ENCODE data around the gene WDR86.

DNA sequence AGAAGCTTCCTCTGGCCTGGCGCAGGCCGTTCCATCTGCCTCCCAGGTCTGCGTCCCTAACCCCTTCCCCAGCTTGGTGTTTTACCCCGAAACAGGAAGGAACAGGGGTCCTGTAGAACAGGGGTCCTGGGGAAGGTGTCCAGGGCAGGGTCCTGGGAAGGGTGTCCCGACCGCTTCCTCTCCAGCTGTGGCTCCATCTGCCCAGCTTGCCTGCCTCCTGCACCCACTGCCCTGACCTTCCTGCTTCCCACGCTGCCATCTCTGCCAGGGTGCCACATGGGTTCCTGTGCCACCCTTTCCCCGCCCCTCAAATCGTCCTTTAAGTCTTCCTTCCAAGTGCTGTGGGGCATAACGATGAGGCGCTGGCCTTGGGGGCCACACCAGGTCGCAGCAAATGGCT, 32.4 kb downstream of the WDR86 start:
- TF ChIP-seq, protein P1, sequence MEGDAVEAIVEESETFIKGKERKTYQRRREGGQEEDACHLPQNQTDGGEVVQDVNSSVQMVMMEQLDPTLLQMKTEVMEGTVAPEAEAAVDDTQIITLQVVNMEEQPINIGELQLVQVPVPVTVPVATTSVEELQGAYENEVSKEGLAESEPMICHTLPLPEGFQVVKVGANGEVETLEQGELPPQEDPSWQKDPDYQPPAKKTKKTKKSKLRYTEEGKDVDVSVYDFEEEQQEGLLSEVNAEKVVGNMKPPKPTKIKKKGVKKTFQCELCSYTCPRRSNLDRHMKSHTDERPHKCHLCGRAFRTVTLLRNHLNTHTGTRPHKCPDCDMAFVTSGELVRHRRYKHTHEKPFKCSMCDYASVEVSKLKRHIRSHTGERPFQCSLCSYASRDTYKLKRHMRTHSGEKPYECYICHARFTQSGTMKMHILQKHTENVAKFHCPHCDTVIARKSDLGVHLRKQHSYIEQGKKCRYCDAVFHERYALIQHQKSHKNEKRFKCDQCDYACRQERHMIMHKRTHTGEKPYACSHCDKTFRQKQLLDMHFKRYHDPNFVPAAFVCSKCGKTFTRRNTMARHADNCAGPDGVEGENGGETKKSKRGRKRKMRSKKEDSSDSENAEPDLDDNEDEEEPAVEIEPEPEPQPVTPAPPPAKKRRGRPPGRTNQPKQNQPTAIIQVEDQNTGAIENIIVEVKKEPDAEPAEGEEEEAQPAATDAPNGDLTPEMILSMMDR (IDR thresholded peaks at IDR 0.05; ENCODE audit: low read depth, low read length, poor library complexity, severe bottlenecking): no peak
- TF ChIP-seq EZH2phosphoT487 (IDR thresholded peaks at IDR 0.05; ENCODE audit: borderline replicate concordance, low read length): no peak

Data from DOHH2 (cell line).